KOPT-K1 (cell line): Measurements from ENCODE around the gene LRP6.
"Not testable (repeated sequence)": the region's sequence is repeated elsewhere in the genome, so short reads cannot be mapped to it uniquely, and the experiment has no call there.

Source experiments
- H3K27ac ChIP-seq: fragments of 200-600 bp; sonication (generic); 2 replicates; pipeline ENCODE4 v1.5.1; 2016; ENCODE audit warnings: antibody characterized with exemption, mild to moderate bottlenecking, low read depth, low read length; ENCODE audit not compliant: poor library complexity, severe bottlenecking
- H3K36me3 ChIP-seq: fragments of 200-600 bp; sonication (generic); 2 replicates; pipeline ENCODE4 v1.5.1; 2017; ENCODE audit warnings: antibody characterized with exemption, mild to moderate bottlenecking, low read length, moderate library complexity; ENCODE audit not compliant: insufficient read depth
- H3K9me3 ChIP-seq: fragments of 200-600 bp; sonication (generic); 2 replicates; pipeline ENCODE4 v1.5.1; 2017; ENCODE audit warnings: antibody characterized with exemption, low read length, mild to moderate bottlenecking; ENCODE audit not compliant: insufficient read depth, poor library complexity, severe bottlenecking

LRP6 gene

DNA sequence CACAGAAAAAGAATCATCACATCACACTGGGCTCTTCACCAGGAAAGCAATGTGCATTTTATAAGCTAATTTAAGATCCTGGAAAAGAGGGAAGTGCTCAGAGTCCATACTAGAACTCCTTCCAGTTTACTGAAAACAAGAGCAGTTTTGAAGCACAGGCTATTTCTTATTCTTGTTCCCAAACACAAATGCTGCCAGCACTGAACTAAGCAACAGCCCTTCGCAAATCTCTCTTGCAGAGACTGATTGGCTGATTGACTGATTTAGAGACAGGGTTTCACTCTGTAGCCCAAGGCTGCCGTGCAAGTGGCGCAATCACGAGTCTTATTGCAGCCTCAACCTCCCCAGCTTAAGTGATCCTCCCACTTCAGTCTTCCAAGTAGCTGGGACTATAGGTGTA lies 151.3 kb downstream of the LRP6 start:
- H3K9me3 ChIP-seq: no peaks in the 10 kb centered on the region
- peaks cover 5% of the 10 kb centered on the region for H3K36me3 ChIP-seq
- no peak overlapping the region for H3K27ac ChIP-seq

DNA sequence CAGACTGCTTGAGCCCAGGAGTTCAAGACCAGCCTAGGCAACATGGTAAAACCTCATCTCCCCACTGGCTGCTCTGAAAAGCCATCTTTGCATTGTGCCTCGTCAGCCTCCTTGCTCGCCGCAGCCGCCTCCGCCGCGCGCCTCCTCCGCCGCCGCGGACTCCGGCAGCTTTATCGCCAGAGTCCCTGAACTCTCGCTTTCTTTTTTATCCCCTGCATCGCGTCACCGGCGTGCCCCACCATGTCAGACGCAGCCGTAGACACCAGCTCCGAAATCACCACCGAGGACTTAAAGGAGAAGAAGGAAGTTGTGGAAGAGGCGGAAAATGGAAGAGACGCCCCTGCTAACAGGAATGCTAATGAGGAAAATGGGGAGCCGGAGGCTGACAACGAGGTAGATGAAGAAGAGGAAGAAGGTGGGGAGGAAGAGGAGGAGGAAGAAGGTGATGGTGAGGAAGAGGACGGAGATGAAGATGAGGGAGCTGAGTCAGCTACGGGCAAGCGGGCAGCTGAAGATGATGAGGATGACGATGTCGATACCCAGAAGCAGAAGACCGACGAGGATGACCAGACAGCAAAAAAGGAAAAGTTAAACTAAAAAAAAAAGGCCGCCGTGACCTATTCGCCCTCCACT lies 155.8 kb downstream of the LRP6 start:
- H3K36me3 ChIP-seq, H3K27ac ChIP-seq: not testable (repeated sequence)
- peaks cover 20% of the 10 kb centered on the region for H3K9me3 ChIP-seq

DNA sequence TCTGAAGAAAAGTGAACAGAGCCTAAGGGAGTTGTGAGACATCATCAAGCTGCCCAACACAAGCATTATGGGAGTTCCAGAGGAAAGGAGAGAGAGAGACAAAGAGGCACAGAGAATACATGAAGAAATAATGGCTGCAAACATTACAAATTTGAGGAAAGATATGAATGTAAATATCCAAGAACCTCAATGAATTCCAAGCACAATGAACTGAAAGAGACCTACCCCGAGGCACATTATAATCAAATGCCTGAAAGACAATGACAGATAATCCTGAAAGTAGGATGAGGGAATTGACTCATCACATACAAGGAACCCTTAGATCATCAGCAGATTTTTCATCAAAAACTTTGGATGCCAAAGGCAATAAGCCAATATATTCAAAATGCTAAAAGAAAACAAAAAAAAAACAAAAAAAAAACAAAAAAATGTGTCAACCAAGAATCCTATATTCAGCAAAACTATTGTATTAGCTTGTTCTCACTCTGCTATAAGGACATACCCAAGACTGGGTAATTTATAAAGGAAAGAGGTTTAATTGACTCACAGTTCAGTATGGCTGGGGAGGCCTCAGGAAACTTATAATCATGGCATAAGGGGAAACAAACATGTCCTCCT lies 158.3 kb downstream of the LRP6 start:
- Histone ChIP-seq H3K9me3 (peaks cover 33% of the 10 kb centered on the region), H3K27ac (no peak overlapping the region), H3K36me3 (no peaks in the 10 kb centered on the region)

DNA sequence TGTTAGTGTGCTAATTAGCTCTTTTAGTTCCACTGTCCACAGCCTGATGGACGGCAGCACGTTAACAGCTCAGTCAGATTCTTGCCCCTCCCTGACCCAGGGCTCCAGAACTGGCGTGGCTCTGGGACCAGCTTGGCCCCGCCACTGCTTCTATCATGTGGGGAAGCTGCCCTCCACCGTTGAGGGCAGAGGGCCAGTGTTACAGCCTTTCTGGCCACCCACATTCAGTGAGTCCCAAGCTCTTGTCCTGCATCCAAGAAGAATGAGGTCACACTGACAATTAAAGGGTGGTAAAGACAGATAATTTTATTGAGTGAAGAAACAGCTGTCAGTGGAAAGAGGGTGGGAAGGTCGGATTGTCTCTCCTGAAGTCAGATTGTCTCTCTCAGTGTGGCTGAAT lies 159.2 kb downstream of the LRP6 start:
- peaks cover 34% of the 10 kb centered on the region for H3K9me3 ChIP-seq

DNA sequence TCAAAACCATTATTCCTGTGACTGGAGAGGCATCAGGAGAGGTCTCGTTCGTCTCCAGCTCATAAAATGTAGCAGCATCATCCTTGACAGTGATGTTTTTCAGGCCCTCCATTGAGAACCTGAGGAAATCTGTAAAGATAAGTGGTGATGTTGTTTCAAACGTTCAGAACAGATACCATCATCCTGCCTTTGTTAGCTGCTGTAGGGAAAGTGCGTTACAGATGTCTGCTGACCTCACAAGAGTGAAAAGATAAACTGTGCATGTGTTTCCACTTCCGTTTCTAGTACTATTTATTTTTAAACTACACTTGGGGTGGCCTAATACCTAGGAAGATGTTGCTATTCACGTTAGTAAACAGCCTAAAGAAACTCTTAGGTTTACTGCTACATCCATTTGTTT lies 167.7 kb downstream of the LRP6 start:
- no peak overlapping the region for H3K27ac ChIP-seq
- no peaks in the 10 kb centered on the region for H3K36me3 ChIP-seq
- H3K9me3 ChIP-seq: peaks cover 6% of the 10 kb centered on the region

More for the DNA sequence above, 159.2 kb downstream of the LRP6 start:
- Histone ChIP-seq H3K27ac (no peak overlapping the region), H3K36me3 (no peaks in the 10 kb centered on the region)

DNA sequence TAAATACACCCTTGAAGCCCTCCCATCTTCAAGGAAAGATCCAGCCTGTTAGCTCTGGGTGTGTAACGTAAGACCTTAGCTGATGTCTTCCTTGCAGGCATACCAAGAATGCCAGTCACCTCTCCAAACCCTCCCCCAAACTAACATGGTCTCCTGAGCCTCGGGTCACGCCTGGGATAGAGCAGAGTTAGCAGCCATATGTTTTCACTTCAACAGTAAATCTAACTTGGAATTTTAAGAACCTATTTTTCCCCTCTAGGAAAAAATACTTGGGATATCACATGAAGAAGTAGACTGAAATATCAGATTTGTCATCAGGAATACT lies 168.2 kb downstream of the LRP6 start:
- Histone ChIP-seq H3K9me3 (peaks cover 2% of the 10 kb centered on the region), H3K27ac (no peak overlapping the region), H3K36me3 (no peaks in the 10 kb centered on the region)

DNA sequence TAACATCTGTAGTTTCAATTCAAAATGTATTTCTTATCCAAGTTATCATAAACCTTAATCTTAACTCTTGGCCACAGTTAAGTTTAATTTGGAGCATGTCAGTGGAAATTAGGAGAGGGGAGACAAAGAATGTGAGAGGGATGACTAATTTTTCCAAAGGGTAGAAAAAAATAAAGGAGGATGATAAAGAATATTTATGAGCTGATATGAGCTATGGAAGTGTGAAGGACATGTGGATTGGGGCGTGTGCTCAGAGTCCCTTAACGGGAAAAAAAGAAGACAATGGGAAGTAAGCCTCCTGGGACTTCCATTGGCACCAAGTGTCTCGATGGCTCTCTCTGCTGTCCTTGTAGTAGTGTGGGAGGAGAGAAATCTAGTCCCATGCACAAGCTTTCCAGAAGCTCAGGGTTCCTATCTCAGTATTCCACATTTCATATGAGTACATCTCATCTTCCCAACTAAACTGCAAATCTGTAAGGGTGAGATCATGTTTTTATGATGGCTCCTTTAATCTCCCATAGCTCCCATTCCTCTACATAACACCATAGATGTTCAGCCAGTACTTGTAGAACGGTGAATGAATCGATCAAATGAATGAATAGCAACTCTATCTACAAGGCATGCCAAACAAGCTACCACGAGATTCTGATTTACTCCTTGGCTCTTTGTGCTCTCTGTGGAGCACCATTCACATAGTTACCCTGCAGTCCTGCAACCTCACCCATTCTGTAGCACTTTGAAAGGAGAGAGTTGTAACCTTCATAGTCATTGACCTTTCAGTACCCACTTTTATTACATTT lies 168.8 kb downstream of the LRP6 start:
- Histone ChIP-seq H3K36me3 (no peaks in the 10 kb centered on the region), H3K9me3 (no peaks in the 10 kb centered on the region), H3K27ac (no peak overlapping the region)

DNA sequence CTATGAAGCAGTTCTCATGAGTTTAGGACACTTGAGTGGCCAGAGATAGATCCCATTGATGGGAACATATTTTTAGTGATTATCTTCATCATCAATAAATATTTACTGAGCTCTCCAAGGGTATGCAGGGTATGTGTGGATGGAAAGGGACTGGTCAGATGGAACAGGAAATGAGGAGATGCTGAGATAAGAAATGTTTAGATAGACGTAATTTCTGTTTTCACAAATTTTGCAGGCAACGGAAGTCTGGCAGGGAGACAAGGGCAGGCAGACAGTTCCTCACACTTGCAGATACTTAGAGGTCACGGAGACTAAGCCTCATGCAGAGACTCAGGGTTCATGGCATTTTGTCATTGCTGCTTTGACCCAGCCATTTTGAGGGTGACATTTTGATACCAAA lies 171.8 kb downstream of the LRP6 start:
- no peaks in the 10 kb centered on the region for H3K36me3 ChIP-seq
- no peaks in the 10 kb centered on the region for H3K9me3 ChIP-seq
- no peak overlapping the region for H3K27ac ChIP-seq

DNA sequence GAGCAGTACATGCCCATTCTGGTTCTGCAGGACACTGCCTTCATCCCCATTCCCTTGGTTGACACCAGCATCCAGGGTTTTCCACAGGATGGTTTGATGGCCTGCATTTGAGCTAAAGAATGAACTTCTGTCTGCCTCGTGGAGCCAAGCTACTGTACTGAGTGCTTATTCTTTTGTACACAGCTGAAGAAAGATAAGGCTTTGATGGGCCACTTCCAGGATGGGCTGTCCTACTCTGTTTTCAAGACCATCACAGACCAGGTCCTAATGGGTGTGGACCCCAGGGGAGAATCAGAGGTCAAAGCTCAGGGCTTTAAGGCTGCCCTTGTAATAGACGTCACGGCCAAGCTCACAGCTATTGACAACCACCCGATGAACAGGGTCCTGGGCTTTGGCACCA lies 172.4 kb downstream of the LRP6 start:
- no peaks in the 10 kb centered on the region for H3K36me3 ChIP-seq

DNA sequence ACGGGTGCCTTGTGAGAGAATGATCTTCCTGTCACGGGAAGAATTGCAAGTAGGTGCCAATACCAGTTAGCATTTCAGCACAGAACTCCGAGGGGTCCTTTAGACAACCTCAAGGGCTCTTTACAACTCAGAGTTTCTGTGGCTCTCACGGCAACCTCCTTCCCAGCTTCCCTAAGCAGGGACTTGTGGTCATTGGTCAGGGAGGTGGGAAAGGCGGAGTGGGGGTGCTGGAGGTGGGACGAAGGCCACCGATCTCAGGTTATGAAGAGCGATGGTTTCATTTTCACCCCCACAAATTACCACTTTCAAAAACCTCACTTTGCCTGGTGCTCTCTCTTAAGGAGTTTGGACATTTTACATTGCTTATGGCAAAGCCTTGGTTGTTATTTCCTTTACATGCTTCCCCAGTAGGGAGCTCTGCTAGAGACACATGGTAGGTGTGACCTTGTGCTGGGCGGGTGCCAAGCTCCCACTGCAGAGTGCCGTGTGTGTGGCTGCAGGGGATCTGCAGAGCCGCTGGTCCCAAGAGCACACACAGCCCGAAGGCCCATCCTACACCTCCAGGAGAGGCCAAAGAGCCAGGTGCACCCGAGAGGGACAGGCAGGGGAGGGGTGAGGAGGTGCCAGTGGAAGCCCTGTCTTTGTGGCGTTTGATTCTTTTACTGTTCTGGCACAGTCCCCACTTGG lies 174.7 kb downstream of the LRP6 start:
- H3K9me3 ChIP-seq: no peaks in the 10 kb centered on the region
- no peak overlapping the region for H3K27ac ChIP-seq

More for the DNA sequence above, 172.4 kb downstream of the LRP6 start:
- Histone ChIP-seq H3K9me3 (no peaks in the 10 kb centered on the region), H3K27ac (no peak overlapping the region)

DNA sequence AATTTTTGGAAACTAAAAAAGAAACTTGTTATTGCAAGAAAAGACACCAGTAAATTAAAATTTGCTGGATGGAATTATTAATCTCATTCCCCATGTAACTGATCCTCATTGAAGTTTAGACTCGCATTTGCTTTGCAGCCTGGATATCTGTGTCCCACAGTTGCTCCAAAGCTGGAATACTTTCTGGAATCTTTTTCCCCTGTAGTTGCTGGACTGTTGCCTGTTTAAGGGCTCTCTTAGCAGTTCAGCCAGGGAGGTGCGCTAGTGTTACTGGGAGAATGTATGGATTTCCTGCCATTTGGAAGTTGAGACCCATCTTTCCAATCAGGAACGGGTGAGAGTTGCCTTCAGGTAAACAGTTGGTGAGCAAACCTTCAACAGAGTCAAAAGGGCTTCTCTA lies 175.8 kb downstream of the LRP6 start:
- H3K36me3 ChIP-seq: no peaks in the 10 kb centered on the region
- H3K9me3 ChIP-seq: no peaks in the 10 kb centered on the region
- H3K27ac ChIP-seq: no peak overlapping the region

More for the DNA sequence above, 174.7 kb downstream of the LRP6 start:
- no peaks in the 10 kb centered on the region for H3K36me3 ChIP-seq

DNA sequence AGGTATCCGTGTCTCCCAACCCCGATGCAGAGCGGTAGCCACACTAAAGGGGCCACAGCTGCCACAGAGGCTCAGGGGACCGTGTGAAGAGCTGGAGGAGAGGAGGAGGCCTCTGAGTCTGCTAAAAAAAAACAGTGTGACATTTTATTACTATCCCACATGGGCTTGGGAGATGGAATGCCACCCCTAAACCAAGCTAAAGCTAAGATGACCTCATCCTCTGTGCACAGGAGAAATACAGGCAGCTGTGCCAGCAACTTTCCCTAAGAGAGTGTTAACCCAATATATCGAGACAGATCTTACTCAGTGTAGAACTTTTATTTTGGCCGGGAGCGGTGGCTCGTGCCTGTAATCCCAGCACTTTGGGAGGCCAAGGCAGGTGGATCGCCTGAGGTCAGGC lies 178.1 kb downstream of the LRP6 start:
- no peak overlapping the region for H3K27ac ChIP-seq
- H3K9me3 ChIP-seq: no peaks in the 10 kb centered on the region
- H3K36me3 ChIP-seq: no peaks in the 10 kb centered on the region

DNA sequence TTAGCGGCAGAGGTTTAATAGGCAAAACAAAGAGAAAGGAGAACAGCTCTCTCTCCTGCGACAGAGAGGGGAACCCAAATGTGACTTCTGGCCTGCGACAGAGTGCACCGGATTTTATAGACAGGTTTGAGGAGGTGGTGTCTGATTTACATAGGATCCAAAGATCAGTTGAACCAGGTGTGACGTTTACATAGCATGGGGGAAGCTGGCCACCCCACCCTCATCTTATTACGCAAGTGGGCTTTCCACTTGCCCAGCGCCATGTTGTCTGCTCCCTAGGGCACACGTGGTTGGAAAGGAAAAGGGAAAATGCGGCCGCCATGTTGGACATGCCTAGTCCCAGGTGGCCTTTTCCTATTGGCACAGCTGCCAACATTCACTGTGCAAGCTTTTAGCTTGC lies 178.7 kb downstream of the LRP6 start:
- Histone ChIP-seq H3K9me3 (no peaks in the 10 kb centered on the region), H3K27ac (no peak overlapping the region), H3K36me3 (no peaks in the 10 kb centered on the region)

DNA sequence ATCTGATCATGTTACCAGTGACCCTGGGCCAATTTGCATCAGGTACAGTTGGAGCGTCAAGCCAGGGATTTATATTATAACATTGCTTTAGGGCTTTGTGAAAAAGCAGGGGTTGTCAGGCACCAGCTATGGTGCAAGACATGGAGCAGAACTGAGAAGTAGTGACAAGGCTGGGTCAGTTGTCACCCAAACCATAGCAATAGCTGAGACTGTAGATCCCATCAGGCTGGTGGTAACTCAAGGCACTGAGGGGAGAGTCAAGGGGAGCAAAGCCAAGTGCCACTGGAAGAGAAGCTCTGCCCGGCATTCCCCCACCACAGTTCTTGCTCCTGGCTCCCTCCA lies 179.2 kb downstream of the LRP6 start:
- no peak overlapping the region for H3K27ac ChIP-seq
- no peaks in the 10 kb centered on the region for H3K9me3 ChIP-seq
- H3K36me3 ChIP-seq: no peaks in the 10 kb centered on the region

DNA sequence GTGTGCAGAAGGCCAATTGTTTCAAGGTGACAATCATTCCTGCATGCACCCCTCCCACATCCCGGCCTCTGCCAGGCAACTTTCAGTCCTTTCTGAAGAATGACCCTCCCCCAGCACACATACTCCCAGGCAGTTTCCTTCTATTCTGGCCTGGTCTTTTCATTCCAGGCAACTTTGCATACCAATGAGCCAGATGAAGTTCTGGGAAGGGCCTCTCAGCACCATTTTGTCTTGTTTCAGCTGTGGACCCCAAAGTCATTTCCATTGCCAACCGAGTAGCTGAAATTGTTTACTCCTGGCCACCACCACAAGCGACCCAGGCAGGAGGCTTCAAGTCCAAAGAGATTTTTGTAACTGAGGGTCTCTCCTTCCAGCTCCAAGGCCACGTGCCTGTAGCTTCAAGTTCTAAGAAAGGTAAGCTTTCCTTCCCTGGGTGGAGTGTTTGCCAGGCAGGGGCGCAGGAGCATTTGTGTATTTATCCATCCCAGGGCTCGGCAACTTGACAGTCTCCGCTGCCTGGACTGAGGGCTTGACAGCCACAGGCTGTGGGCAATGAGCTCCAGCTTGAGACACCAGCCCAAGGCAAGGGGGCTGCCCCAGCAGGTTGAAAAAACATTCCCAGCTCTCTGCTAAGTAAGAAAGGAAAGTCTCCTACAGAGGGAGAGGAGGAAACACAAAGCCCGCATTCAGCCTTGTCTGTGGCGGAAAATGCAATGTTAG lies 179.7 kb downstream of the LRP6 start:
- no peaks in the 10 kb centered on the region for H3K9me3 ChIP-seq
- H3K27ac ChIP-seq: no peak overlapping the region
- no peaks in the 10 kb centered on the region for H3K36me3 ChIP-seq
